HL-60 (cell line): Measurements from ENCODE around the gene R3HDM1.

Experiments used
- DNase-seq, 2 experiments: peaks; one replicate each; pipeline ENCODE4 v3.0.0-alpha.2; 2010 to 2020; ENCODE audit warnings: low read depth in 1 of 2, low spot score in 1 of 2
- H3K27ac ChIP-seq: fragments of 250-450 bp; sonication (Bioruptor Pico); replicated peaks from 2 replicates; pipeline ENCODE4 v1.5.1; 2020; ENCODE audit warnings: mild to moderate bottlenecking, moderate library complexity
- H3K27me3 ChIP-seq: fragments of 250-450 bp; sonication (Bioruptor Pico); 2 replicates; pipeline ENCODE4 v1.5.1; 2021; ENCODE audit warnings: mild to moderate bottlenecking, moderate library complexity; ENCODE audit not compliant: insufficient read depth, poor library complexity, severe bottlenecking
- H3K4me3 ChIP-seq: replicated peaks from 2 replicates; pipeline ENCODE4 v1.5.1; 2011; ENCODE audit warnings: mild to moderate bottlenecking, control low read depth, low read length; ENCODE audit not compliant: insufficient read depth
- CTCF ChIP-seq: IDR thresholded peaks from one replicate; pipeline ENCODE4 v1.5.1; 2011; ENCODE audit warnings: low read length, control low read depth, inconsistent platforms; ENCODE audit not compliant: insufficient read depth
- GABPA ChIP-seq: IDR thresholded peaks from 2 replicates; pipeline ENCODE4 v1.6.1; 2012; ENCODE audit warnings: low read depth
- POLR2AphosphoS5 ChIP-seq: IDR thresholded peaks from 2 replicates; pipeline ENCODE4 v1.6.1; 2012; ENCODE audit warnings: low read depth
- REST ChIP-seq: IDR thresholded peaks from 2 replicates; pipeline ENCODE4 v1.6.1; 2012; ENCODE audit warnings: low read depth; ENCODE audit not compliant: insufficient replicate concordance
- SPI1 ChIP-seq: IDR thresholded peaks from 2 replicates; pipeline ENCODE4 v1.6.1; 2012; ENCODE audit warnings: low read depth, mild to moderate bottlenecking, borderline replicate concordance
- microRNA-seq: library from miRNA; unstranded; fragments of <30 nt; microRNA quantifications from one replicate; pipeline ENCODE4, GENCODE V29; 2018

Gene R3HDM1

GRCh38 chr2:135773917-135774316 is 242.6 kb downstream of the R3HDM1 start:
- H3K27me3 ChIP-seq: no peaks in the 10 kb centered on the region
- DNase-seq: no peak
- H3K4me3 ChIP-seq: no peak overlapping the region
- no peak overlapping the region for H3K27ac ChIP-seq
- TF ChIP-seq GABPA (no peak), POLR2AphosphoS5 (no peak), CTCF (no peak), SPI1 (no peak), REST (no peak)

Small RNA genes lying within 50 kb of the gene (microRNA-seq; reads per million reads assigned to microRNA genes)
- 121 reads per million, percentile 72 among the genes with 10 or more reads in this experiment for gene MIR128-1
